ENCODE measurements around the gene SLC8A3.

The SLC8A3 gene

DNA sequence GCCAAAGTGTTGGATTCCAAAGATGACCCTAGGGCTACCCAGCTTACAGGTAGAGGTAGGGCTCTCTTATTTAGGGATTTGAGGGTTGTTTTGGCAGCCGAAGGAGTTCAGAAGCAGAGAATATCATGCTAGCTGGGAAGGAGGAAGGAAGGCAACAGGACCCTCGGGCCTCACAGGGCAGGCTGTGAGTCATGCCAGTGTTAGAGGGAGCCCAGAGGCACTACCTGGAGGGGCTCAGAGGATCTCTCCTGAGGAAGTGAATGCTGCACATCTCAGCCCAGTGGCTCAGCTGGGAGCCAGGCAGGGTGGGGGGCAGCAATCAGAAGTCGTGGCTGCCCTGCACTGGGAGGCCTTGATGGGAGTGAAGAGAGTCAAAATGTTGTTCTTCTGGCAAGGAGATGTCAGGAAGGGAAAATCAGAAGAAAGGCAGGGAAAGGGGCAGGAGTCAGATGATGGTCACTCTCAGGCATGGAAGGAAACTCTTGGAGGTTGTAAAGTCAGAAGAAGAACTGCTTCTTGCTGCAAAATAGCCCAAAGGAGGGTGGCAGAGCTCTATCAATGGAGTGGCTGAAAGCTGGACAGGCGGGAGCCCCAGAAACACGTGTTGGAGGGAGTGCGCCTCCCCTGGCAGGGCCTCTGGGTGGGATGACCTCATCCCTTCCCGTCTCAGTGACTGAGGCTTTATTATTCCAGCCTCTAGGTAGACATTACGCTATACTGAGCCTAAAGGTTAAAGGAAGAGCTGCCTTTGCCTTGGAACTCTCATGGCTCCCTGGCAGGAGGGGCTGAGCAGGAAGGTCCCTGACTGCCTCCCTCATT lies 168.2 kb downstream of the SLC8A3 start:
- DNase-seq = no peak

GRCh38 chr14:70019695-70020094 lies 169.1 kb downstream of the SLC8A3 start:
- DNase-seq = no peak

- no peak for DNase-seq
These were observed 170.0 kb downstream of the SLC8A3 start for GRCh38 chr14:70018713-70019211.

GRCh38 chr14:70018230-70018629 lies 170.5 kb downstream of the SLC8A3 start:
- no peak for DNase-seq

- DNase-seq = no peak
These were observed 174.2 kb downstream of the SLC8A3 start for GRCh38 chr14:70014406-70015095.

GRCh38 chr14:70013271-70013873 lies 175.4 kb downstream of the SLC8A3 start:
- no peak for DNase-seq

DNA sequence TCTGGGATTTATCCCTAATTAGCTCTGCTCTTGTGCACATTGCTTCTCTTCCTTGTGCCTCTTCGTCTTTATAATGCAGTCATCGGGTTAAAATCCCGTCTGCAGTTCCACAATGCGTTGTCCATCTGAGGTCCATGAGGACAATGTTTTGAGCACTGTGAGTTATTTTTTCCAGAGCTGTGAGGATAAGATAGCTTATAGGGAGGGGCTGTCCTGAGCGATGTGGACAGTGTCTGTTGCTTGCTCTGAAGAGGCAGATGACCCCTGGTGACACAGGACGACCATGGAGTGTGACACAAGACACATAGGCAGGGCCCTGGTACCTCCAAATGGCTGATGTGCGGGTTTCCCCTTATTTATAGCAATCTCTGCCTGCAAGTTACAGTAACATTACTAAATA lies 177.0 kb downstream of the SLC8A3 start:
- no peak for DNase-seq

DNA sequence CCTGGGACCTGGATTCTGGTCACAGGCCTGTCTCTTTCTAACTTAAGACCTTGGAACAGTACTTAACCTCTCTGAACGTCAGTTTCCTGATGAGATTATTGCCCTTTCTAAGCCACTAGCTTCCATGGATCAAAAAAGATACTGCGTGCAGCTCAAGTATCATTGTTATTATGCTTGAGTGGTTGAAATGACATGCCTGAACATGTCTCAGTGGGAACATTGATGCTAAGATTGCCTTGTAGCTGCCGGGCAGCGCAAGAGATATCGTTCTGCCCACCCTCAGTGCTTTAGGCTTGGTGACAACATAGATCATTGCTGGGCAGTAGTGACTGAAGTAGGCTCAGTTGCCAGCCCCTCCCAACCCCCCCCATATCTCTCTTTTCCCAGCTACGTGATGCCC lies 177.7 kb downstream of the SLC8A3 start:
- no peak for DNase-seq

DNA sequence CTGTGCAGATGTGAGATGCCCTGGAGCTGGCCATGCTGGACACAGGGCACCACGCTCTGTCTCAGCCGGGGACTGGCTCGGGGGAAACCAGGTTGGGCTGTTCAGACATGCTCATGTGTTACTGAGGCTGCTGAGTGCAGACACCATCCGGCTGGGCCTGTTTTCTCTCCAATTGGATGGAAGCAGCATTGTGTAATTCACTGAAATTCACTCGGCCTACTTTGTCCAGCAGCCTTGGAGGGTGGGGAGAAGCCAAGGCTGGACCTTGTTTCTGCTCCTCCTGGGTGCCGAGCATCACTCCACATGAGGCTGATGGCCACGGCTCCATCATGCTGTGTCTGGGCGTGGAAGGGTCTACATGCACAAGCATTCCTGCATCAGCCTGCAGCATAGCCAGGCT lies 178.8 kb downstream of the SLC8A3 start:
- no peak for DNase-seq

DNA sequence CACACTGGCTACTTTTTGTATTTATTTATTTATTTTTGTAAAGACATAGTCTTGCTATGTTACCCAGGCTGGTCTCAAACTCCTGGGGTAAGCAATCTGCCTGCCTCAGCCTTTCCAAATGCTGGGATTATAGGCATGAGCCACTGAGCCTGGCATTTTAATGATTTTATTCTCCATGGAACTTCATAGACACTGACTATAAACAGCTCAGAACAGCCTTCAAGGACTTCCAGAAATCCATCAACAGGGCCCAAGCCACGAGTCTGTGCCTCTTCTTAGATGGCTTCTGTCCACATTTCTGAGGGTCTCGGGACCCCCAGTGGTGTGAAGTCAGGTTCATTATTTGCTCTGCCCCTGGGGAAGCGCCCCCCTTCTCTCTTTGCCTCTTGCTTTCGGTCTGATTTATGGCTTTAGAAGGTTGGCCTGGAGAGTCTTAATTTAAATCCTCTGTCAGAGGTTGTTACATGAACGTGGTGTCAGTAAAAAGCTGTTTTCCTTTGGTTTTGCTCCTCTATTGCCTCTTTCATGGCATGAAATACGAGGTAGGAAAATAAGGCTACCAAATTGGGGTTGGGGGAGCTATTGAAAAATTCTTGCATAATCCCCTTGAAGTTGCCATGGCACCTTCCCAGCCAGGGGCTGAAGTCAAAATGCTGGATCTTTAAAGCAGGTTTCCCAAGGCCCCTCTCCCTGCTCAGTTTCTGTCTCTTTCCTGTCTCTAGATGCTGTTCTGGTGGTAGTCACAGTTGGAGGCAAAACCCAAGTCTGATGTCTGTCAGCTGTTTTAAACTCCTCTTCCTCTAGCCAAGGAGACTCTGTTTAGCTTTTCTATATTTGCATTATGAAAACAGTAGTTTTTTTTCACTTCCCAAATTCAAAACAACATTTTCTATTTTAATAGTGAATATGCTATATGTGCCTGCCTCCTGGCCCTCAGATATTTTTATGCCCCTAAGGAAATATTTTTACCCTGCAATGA lies 180.2 kb downstream of the SLC8A3 start:
- no peak for DNase-seq

DNA sequence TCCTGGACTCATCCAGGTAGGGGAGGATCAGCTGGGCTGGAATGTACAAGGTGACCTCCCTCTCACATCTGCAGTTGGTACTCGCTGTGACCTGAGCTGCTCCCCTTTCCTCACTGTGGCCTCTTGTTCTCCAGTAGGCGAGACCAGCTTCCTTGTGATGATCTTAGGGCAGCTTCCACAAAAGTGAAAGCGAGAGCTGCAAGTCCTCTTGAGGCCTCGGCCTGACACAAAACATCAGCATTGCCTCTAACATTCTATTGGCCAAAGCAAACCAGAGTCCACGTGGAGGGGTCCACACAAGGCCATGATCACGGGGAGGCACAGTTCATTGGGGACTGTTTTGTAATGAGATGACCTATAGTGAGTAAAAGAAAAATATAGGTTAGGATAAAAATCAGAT lies 182.1 kb downstream of the SLC8A3 start:
- no peak for DNase-seq

GRCh38 chr14:70005281-70005805 lies 183.4 kb downstream of the SLC8A3 start:
- no peak for DNase-seq

DNA sequence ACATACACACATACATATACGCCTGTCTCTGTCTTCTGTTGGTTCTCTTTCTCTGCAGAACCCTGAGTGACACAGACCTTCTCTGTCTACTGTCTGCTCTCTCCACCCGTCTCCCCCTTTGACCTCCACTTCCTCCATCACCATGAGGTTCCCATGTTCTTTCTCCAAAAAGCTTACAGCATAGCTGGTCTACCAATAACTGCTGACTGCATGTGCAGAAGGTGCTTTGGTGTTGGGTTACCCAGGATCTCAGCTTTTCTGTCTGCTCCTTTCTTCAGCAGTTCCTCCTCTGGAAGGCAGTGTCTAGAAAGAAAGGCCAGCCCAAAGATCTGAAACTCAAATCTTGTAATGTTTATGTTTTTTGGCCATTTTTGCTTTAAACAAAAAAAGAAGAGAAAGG lies 184.0 kb downstream of the SLC8A3 start:
- DNase-seq = no peak

DNA sequence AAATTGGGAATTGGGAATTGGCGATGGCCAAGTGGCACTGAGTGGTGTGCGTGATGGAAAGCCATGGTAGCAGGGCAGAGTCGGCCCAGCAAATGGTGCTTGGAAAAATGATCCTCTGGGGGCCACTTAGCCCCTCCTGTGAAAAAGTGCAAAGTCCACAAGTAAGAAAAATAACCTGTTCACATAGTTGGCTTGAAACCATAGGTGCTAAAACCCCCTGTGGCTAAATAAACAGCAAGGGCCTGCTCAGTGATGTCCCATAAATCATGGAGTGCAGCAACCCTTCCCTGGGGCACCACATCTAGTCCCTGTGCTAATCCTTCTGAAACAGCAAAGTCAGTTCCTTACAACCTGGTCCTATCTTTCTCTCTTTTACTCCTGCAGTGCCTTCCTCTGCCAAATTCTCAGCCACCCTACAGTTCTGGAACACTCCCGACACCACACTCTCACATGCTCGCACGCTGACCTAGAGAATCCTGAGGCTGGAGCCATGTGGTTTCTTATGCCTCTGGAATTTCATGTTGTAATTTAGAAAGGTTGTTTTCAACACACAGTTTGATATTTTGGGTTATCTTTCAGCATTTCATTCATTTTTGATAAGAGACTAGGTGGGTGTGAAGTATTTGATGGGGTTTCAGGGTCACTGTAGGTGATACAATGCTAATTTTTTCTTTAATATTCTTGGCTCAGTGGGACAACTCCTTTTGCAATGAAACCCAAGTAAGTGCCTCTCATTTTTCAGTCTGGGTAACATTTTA lies 186.0 kb downstream of the SLC8A3 start:
- DNase-seq = no peak

- DNase-seq = no peak
These were observed 188.2 kb downstream of the SLC8A3 start for GRCh38 chr14:70000601-70001000.

GRCh38 chr14:69999261-69999674 lies 189.5 kb downstream of the SLC8A3 start:
- no peak for DNase-seq

DNA sequence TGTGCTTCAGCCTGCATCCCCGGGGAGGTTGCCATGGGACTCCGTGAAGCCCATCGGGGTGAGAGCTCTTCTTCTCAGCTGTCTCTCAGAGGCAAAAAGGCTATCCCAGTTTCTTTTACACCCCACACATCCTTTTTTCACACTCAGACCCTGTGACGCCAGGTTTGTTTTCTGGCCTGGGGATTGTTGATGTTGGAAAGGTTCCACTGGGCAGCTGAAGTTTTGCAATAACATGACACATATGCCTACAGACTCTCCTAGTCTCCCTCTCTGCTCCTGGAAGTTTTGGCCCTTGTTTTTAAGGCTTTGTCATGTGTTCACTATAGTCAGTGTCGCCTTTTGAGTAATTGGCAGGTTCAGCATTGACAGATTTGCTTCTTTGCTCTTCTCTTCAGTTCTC lies 190.9 kb downstream of the SLC8A3 start:
- DNase-seq = no peak

- DNase-seq = no peak
These were observed 192.5 kb downstream of the SLC8A3 start for GRCh38 chr14:69996216-69996615.
